Stimulated activated CD4-positive, alpha-beta T cell treated with anti-CD3 and anti-CD28 coated beads, Interleukin-4, amount 100 ng/mL, for 4 hours (primary cell): Measurements from ENCODE around the gene ACD.

ENCODE experiments used
- DNase-seq, 2 experiments: peaks; one replicate each; pipeline ENCODE4 v3.0.0-alpha.2; 2020

ACD gene

DNA sequence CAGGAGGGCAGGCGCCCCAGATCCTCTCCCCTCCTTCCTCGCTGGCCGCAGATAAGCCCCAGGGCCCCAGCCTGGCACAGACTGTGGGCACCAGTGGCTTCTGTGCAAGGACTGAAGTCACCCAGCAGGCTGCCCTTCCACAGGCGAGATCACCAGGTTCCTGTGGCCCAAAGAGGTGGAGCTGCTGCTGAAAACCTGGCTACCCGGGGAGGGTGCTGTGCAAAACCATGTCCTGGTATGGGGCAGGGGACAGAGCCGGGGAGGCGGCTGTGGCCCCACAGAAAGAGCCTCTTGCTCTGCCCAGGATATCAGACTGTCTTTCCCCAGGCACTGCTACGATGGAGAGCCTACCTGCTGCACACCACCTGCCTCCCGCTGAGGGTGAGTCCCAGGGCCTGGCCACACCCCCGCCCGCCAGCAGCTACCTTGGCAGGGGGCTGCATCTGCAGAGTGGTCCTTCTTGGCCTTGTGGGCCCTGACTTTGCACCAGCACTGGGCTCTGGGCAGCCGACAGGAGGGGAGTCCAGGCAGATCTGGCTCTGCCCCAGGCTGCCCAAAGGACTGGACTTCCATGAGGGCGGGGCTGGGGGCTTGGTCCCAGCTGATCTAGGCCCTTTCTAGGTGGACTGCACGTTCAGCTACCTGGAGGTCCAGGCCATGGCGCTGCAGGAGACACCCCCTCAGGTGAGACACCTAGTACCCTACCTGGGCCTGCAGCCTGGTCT, 14.5 kb downstream of the ACD start:
- DNase-seq: peak in 1 of 2 experiments; percentile 23

GRCh38 chr16:67644038-67644437, 16.0 kb downstream of the ACD start:
- no peak for DNase-seq

DNA sequence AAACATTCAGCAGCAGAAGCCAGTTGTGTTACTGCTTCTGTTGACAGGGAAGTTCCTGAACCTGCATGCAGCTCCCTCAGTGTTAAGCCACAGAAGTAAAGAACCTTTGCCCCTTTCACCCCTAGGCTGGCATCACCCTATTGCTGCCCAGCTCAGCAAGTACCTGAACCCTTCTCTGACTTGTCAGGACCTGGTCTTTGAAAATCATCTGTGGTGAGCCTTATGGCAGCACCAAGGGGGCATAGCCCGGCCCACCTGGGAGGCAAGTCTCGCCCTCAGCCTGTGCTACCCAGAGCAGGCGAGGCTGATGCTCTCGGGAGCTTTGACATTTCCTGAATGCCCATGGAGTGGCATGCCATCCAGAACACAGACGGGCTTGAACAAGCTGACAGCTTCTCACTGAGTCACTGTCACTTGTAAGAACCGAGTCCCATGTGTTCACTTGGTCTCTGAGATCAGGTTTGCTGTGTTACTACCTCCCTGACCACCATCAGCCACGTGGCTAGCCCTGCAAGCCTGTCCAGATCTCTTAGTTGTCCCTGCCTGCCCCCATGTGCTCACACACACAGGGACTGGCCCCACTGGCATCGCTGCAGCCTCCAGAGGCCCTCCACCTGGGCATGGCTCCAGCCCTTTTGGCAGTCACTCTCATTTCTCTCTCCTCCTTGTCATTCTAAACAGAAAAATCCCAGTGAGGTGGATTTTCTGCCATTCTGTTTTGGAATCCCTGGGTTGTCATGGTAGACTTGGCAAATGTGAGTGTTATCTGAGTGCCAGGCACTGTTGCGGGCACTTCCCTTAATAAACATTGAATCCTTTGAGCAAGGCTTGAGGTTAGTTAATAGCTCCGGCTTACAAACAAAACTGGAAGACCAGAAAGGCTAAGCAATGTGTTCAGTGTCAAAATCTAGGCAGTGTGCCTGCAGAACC, 18.0 kb downstream of the ACD start:
- DNase-seq: no peak

DNA sequence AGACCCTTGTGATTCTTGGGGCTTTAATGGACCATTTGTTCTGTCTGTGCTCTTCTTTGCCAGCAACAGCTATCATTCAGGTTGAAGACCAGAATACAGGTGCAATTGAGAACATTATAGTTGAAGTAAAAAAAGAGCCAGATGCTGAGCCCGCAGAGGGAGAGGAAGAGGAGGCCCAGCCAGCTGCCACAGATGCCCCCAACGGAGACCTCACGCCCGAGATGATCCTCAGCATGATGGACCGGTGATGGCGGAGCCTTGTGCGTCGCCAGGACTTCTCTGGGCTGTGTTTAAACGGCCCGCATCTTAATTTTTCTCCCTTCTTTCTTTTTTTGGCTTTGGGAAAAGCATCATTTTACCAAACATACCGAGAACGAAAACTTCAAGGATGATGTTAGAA, 22.4 kb downstream of the ACD start:
- no peak for DNase-seq

DNA sequence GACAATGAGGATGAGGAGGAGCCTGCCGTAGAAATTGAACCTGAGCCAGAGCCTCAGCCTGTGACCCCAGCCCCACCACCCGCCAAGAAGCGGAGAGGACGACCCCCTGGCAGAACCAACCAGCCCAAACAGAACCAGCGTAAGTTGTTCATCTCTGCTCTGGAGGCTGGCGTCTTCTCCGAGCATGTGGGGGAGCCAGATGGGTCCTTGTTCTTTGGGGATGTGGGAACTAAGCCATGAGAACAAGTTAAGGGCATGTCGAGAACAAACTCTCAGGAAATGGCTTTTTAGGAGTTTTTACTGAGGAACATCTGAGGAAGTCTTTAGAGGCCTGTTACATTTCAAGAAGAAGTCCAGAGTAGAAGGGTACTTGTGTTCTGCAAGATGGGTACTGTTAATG, 23.3 kb downstream of the ACD start:
- no peak for DNase-seq

DNA sequence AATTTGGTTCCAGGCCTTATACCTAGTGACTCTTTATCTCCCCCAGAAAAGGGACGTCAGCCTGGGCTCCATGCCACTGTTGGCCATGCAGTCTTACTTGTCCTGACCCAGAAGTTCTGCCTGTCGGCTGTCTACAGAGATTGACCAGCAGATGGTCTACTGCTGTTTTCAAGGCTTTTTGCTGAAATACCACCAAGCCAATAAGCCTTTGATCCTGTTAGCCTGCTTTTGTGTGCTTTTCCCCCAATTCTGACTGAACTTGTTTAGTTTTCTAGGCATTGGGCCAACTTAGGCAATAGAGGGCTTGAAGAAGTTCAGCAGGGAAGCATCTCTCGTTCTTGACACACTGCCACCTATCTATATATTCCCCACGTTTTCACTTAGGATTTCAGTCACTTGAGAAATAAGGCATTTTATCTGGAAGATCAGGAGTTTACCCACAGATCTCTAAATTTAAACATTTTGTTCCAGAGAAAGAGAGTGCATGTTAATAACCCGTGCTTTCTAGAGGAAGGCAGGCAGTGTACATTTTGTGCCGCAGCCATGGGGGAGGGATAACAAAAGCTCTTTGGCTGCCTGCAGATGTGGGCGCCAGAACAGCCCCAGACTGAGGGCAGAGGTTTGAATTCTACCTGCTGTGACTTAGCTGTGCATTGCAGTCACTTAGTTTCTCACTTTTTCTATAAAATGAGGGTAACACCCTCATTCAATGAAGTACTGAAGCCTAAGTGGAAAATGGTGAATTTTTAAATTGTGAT, 27.5 kb downstream of the ACD start:
- DNase-seq: no peak

GRCh38 chr16:67628216-67628615, 31.8 kb downstream of the ACD start:
- no peak for DNase-seq

DNA sequence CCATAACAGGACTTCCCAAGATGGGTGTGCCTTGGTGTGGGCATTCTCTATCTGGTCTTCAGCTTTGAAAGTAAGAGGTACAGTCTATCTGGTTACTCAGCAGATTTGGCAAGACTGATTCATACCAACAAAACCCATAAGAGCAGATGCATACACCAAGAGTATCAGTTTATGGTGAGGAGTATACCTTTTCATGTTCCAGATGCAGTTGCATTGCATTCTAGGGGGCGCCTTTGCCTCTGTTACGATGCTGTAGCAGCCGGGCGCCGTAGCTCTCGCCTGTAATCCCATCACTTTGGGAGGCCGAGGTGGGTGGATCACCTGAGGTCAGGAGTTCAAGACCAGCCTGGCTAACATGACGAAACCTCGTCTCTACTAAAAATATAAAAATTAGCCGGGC, 46.3 kb downstream of the ACD start:
- no peak for DNase-seq

DNA sequence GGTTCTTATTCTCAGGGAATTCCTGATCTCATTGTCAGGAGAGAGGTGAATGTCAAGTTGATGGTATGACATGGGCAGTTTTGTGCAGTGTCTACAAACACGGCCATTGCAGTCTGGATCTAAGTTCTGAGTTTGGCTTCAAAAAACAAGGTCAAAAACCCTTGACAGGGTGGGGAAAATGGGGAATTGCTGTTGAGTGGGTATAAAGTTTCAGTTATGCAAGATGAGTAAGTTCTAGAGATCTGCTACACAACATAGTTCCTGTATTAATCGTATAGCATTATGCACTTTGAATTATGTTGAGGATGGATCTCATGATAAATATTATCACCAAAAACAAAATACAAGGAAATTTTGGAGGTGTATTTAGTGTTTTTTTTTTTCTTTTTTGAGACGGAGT, 51.7 kb downstream of the ACD start:
- no peak for DNase-seq
